A673 (cell line): Measurements from ENCODE around the gene MYT1. TPM values are rescaled to one million over a fixed set of nuclear protein-coding genes. Genes with fewer than 3 reads are reported as not detected.

Source experiments
- BruUV-seq: library from RNA; stranded (reverse); fragments of 400-500 nt; replicated peaks from 2 replicates; lab custom pipeline; 2021; lab: Mats Ljungman, UMichigan
- CTCF ChIA-PET: fragments of 300-600 bp; sonication (Branson Sonifier 250); formaldehyde crosslinking; loops from one replicate; lab custom pipeline; 2022; ENCODE audit warnings: antibody characterized with exemption; lab: Charles Lee
- POLR2A ChIA-PET: fragments of 300-600 bp; sonication (Branson Sonifier 250); formaldehyde crosslinking; loops from one replicate; lab custom pipeline; 2022; ENCODE audit warnings: antibody characterized with exemption; ENCODE audit not compliant: low non-redundant PET; lab: Charles Lee
- DNase-seq: peaks from one replicate; pipeline ENCODE4 v3.0.0-alpha.2; 2015; ENCODE audit warnings: low spot score
- H3K27ac ChIP-seq: fragments of 200-600 bp; sonication (generic); 2 replicates; pipeline ENCODE4 v1.5.1; 2016; ENCODE audit warnings: mixed run types, low read depth, mild to moderate bottlenecking, mixed read lengths, antibody characterized with exemption, low read length; ENCODE audit not compliant: poor library complexity, severe bottlenecking
- H3K27me3 ChIP-seq: fragments of 200-600 bp; sonication (generic); replicated peaks from 2 replicates; pipeline ENCODE4 v1.6.1; 2017; ENCODE audit warnings: mixed run types, low read depth, mild to moderate bottlenecking, mixed read lengths, antibody characterized with exemption, low read length; ENCODE audit not compliant: insufficient read depth, poor library complexity
- H3K36me3 ChIP-seq: fragments of 200-600 bp; sonication (generic); 2 replicates; pipeline ENCODE4 v1.6.1; 2016; ENCODE audit warnings: mixed run types, mild to moderate bottlenecking, mixed read lengths, antibody characterized with exemption, low read length; ENCODE audit not compliant: insufficient read depth, poor library complexity, severe bottlenecking
- H3K4me1 ChIP-seq: fragments of 200-600 bp; sonication (generic); 2 replicates; pipeline ENCODE4 v1.6.1; 2017; ENCODE audit warnings: mixed run types, mild to moderate bottlenecking, mixed read lengths, antibody characterized with exemption, low read length; ENCODE audit not compliant: insufficient read depth, poor library complexity, severe bottlenecking
- H3K4me3 ChIP-seq: fragments of 200-600 bp; sonication (generic); 2 replicates; pipeline ENCODE4 v1.5.1; 2016; ENCODE audit warnings: low read depth, mixed run types, mild to moderate bottlenecking, mixed read lengths, low read length; ENCODE audit not compliant: poor library complexity, severe bottlenecking
- H3K9me3 ChIP-seq: fragments of 200-600 bp; sonication (generic); 2 replicates; pipeline ENCODE4 v1.6.1; 2016; ENCODE audit warnings: mixed run types, low read depth, mild to moderate bottlenecking, mixed read lengths, antibody characterized with exemption, low read length; ENCODE audit not compliant: poor library complexity, severe bottlenecking
- EZH2 ChIP-seq: fragments of 200-600 bp; sonication (generic); IDR thresholded peaks from 2 replicates; pipeline ENCODE4 v1.6.1; 2017; ENCODE audit warnings: borderline replicate concordance, low read depth, mild to moderate bottlenecking, mixed read lengths, antibody characterized with exemption, low read length; ENCODE audit not compliant: poor library complexity, severe bottlenecking
- intact Hi-C: fragments of 100-400 bp; cut with micrococcal nuclease; formaldehyde crosslinking; loops from one replicate; pipeline ENCODE4 v1.10.0; 2022; ENCODE audit not compliant: unreplicated experiment
- total RNA-seq: library from RNA; stranded (reverse); gene quantifications from 2 replicates; pipeline ENCODE4 v1.2.3, GENCODE V29; 2021
- TF ChIP-seq, protein P1 (sequence below): fragments of 300-800, 200-600 bp; sonication (generic); conservative IDR thresholded peaks from 2 replicates; pipeline ENCODE4 v1.5.1; 2017; ENCODE audit warnings: low read depth, mild to moderate bottlenecking, antibody characterized with exemption, low read length, moderate library complexity, mixed read lengths

Gene MYT1
- total RNA-seq, 1 experiment from 2014 or later: not detected

DNA sequence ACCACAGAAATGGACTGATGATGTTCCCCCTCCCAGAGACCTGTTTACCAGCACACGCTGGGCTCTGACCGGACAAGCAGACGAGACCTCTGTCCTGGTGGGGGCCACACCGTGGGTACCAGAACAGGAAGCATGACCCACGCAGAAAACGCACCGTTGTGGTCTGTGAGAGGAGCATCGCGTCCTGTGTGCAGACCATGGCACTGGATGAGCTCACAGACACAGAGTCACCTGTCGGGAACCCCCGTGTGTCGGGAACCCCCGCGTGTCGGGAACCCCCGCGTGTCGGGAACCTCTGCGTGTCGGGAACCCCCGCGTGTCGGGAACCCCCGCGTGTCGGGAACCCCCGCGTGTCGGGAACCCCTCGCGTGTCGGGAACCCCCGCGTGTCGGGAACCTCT is 37.4 kb downstream of the MYT1 start:
- no peaks in the 10 kb centered on the region for H3K9me3 ChIP-seq

DNA sequence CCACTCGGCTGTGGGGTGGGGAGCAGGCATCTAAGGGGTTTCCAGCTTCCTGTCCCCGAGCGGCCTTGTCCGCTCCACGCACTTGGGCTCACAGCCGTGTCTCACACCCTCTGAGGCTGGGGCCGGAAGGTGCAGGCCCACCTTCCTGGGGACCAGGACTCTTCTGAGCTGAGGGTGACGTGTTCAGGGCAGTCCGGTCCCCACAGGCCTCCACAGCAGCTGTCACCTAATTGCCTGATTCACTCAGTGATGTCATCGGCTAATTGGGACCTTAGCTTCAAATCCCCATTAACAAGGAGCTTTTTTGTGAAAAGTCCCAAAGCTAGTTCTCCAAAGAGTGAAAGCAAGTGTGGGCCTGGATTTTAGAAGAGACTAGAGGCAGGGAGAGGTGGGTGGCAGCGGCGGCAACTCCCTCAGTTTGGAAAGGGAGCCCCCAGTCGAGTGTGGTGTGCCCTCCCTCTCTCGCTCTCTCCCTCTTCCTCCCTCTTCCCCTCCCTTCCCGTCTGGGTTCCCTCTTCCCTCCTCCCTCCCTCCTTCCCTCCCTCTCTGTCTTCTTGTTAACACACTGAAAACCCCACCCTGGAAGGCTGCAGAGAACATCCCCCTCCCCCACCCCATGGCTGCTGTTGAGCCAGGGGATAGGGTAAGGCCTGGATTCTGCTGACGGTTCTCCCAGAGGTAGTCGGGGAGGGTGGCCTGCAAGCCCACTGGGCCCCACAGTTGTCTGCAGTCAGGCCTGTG is 39.0 kb downstream of the MYT1 start:
- DNase-seq: no peak
- no peaks in the 10 kb centered on the region for H3K9me3 ChIP-seq
- H3K4me3 ChIP-seq: no peak overlapping the region
- H3K4me1 ChIP-seq: no peaks in the 10 kb centered on the region
- intact Hi-C loops: no loop called here
- ChIA-PET POLR2A (no interaction called here), CTCF (no interaction called here)
- peaks cover 17% of the 10 kb centered on the region for H3K27me3 ChIP-seq
- BruUV-seq: no TSS peak
- H3K27ac ChIP-seq: no peak overlapping the region
- no peak for TF ChIP-seq EZH2
- TF ChIP-seq, protein P1, sequence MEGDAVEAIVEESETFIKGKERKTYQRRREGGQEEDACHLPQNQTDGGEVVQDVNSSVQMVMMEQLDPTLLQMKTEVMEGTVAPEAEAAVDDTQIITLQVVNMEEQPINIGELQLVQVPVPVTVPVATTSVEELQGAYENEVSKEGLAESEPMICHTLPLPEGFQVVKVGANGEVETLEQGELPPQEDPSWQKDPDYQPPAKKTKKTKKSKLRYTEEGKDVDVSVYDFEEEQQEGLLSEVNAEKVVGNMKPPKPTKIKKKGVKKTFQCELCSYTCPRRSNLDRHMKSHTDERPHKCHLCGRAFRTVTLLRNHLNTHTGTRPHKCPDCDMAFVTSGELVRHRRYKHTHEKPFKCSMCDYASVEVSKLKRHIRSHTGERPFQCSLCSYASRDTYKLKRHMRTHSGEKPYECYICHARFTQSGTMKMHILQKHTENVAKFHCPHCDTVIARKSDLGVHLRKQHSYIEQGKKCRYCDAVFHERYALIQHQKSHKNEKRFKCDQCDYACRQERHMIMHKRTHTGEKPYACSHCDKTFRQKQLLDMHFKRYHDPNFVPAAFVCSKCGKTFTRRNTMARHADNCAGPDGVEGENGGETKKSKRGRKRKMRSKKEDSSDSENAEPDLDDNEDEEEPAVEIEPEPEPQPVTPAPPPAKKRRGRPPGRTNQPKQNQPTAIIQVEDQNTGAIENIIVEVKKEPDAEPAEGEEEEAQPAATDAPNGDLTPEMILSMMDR: no peak
- no peaks in the 10 kb centered on the region for H3K36me3 ChIP-seq

More for the DNA sequence above, 37.4 kb downstream of the MYT1 start:
- ChIA-PET POLR2A (no interaction called here), CTCF (no interaction called here)
- no peaks in the 10 kb centered on the region for H3K4me1 ChIP-seq
- no peak overlapping the region for H3K27ac ChIP-seq
- H3K27me3 ChIP-seq: peaks cover 28% of the 10 kb centered on the region
- H3K36me3 ChIP-seq: no peaks in the 10 kb centered on the region
- TF ChIP-seq, protein P1: no peak
- TF ChIP-seq EZH2: no peak
- intact Hi-C loops: no loop called here
- no peak overlapping the region for H3K4me3 ChIP-seq
- DNase-seq: no peak
- no TSS peak for BruUV-seq

DNA sequence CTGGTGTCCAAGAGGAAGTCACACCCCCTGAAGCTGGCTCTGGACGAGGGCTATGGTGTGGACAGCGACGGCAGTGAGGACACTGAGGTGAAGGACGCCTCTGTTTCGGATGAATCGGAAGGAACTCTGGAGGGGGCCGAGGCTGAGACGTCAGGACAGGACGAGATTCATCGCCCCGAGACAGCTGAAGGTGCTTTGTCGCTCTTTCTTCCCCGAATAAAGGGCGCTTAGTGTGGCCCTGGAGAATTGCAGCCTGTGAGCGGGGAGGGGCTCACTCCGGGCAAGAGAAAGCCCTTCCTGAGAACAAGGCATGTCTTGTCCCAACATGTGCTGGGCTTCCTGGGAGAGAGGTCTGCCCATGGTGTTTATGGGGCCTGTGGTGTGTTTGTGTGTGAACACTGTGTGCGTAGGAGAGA is 41.4 kb downstream of the MYT1 start:
- Histone ChIP-seq H3K36me3 (no peaks in the 10 kb centered on the region), H3K27me3 (peaks cover under 1% of the 10 kb centered on the region), H3K27ac (no peak overlapping the region), H3K9me3 (no peaks in the 10 kb centered on the region), H3K4me1 (no peaks in the 10 kb centered on the region), H3K4me3 (no peak overlapping the region)
- TF ChIP-seq EZH2: no peak
- TF ChIP-seq, protein P1: no peak
- ChIA-PET CTCF (no interaction called here), POLR2A (no interaction called here)
- no peak for DNase-seq
- intact Hi-C loops: no loop called here
- no TSS peak for BruUV-seq
